Epithelial cell of prostate (primary cell): ENCODE results near the gene SEMA5A.

Experiments
- DNase-seq: peaks from one replicate; pipeline ENCODE4 v3.0.0-alpha.2; 2011; ENCODE audit warnings: low read depth, low spot score
- H3K27ac ChIP-seq: fragments of 450-650 bp; 2 replicates; pipeline ENCODE4 v1.5.1; 2017; ENCODE audit warnings: mild to moderate bottlenecking

SEMA5A gene

GRCh38 chr5:9104571-9105339 is 441.1 kb downstream of the SEMA5A start:
- no peak for DNase-seq
- no peak overlapping the region for H3K27ac ChIP-seq

GRCh38 chr5:9103290-9103689 is 442.6 kb downstream of the SEMA5A start:
- no peak overlapping the region for H3K27ac ChIP-seq
- no peak for DNase-seq

- no peak for DNase-seq
- no peak overlapping the region for H3K27ac ChIP-seq
Observed at GRCh38 chr5:9099689-9100088, 446.2 kb downstream of the SEMA5A start.

GRCh38 chr5:9098990-9099389 is 446.9 kb downstream of the SEMA5A start:
- DNase-seq = no peak
- no peak overlapping the region for H3K27ac ChIP-seq

- H3K27ac ChIP-seq = no peak overlapping the region
- no peak for DNase-seq
Observed at GRCh38 chr5:9094582-9094981, 451.3 kb downstream of the SEMA5A start.

- H3K27ac ChIP-seq = no peak overlapping the region
- no peak for DNase-seq
Observed at GRCh38 chr5:9091896-9092662, 453.8 kb downstream of the SEMA5A start.

- H3K27ac ChIP-seq = no peak overlapping the region
- DNase-seq = no peak
Observed at GRCh38 chr5:9090381-9091026, 455.4 kb downstream of the SEMA5A start.

- no peak overlapping the region for H3K27ac ChIP-seq
- no peak for DNase-seq
Observed at GRCh38 chr5:9089893-9090292, 456.0 kb downstream of the SEMA5A start.

GRCh38 chr5:9082996-9083395 is 462.9 kb downstream of the SEMA5A start:
- no peak overlapping the region for H3K27ac ChIP-seq
- DNase-seq = no peak

- no peak overlapping the region for H3K27ac ChIP-seq
- no peak for DNase-seq
Observed at GRCh38 chr5:9072701-9073100, 473.2 kb downstream of the SEMA5A start.

GRCh38 chr5:9071524-9071923 is 474.4 kb downstream of the SEMA5A start:
- DNase-seq = no peak
- H3K27ac ChIP-seq = no peak overlapping the region

- H3K27ac ChIP-seq = no peak overlapping the region
- no peak for DNase-seq
Observed at GRCh38 chr5:9071074-9071473, 474.8 kb downstream of the SEMA5A start.

GRCh38 chr5:9069650-9070049 is 476.2 kb downstream of the SEMA5A start:
- DNase-seq = no peak
- no peak overlapping the region for H3K27ac ChIP-seq

- no peak for DNase-seq
- H3K27ac ChIP-seq = no peak overlapping the region
Observed at GRCh38 chr5:9067154-9067553, 478.7 kb downstream of the SEMA5A start.

GRCh38 chr5:9066349-9066748 is 479.5 kb downstream of the SEMA5A start:
- no peak overlapping the region for H3K27ac ChIP-seq
- DNase-seq = no peak

GRCh38 chr5:9063615-9064245 is 482.1 kb downstream of the SEMA5A start:
- H3K27ac ChIP-seq = no peak overlapping the region
- no peak for DNase-seq

- H3K27ac ChIP-seq = no peak overlapping the region
- no peak for DNase-seq
Observed at GRCh38 chr5:9062873-9063272, 483.0 kb downstream of the SEMA5A start.

- DNase-seq = peak; percentile 89
- H3K27ac ChIP-seq = peak overlapping the region; percentile 91
Observed at GRCh38 chr5:9059920-9060691, 485.8 kb downstream of the SEMA5A start.

GRCh38 chr5:9058666-9059065 is 487.2 kb downstream of the SEMA5A start:
- peak overlapping the region; percentile 91 for H3K27ac ChIP-seq
- DNase-seq = no peak

- peak overlapping the region; percentile 91 for H3K27ac ChIP-seq
- peak; percentile 70 for DNase-seq
Observed at GRCh38 chr5:9058161-9058560, 487.7 kb downstream of the SEMA5A start.
